Activated CD8-positive, alpha-beta T cell treated with anti-CD3 and anti-CD28 coated beads for 36 hours (primary cell): ENCODE results near the gene PDCL2. TPM values are rescaled to one million over a fixed set of nuclear protein-coding genes. Genes with fewer than 3 reads are reported as not detected.

Experiments
- ATAC-seq: fragments of 200-7000 bp; cut with Tn5 transposase; one replicate; pipeline ENCODE4 v1.10.0; 2021; ENCODE audit warnings: mild to moderate bottlenecking, moderate library complexity
- CTCF ChIA-PET: fragments of 350-600 bp; sonication (Branson Sonifier 250); formaldehyde crosslinking; loops from one replicate; lab custom pipeline; 2021; ENCODE audit warnings: antibody characterized with exemption; lab: Charles Lee
- POLR2A ChIA-PET: fragments of 350-600 bp; sonication (Branson Sonifier 250); formaldehyde crosslinking; loops from one replicate; lab custom pipeline; 2021; ENCODE audit warnings: antibody characterized with exemption; lab: Charles Lee
- DNase-seq: peaks from one replicate; pipeline ENCODE4 v3.0.0-alpha.2; 2020
- H3K27ac Mint-ChIP-seq: one replicate; pipeline ENCODE4 v1.8.0; 2021; ENCODE audit warnings: mild to moderate bottlenecking, mixed read lengths
- H3K27me3 Mint-ChIP-seq: one replicate; pipeline ENCODE4 v1.8.0; 2021; ENCODE audit warnings: mixed read lengths
- H3K36me3 Mint-ChIP-seq: one replicate; pipeline ENCODE4 v1.8.0; 2021; ENCODE audit warnings: low read depth, mixed read lengths
- H3K4me1 Mint-ChIP-seq: one replicate; pipeline ENCODE4 v1.8.0; 2021; ENCODE audit warnings: low read depth, mixed read lengths
- H3K4me3 Mint-ChIP-seq: one replicate; pipeline ENCODE4 v1.8.0; 2021; ENCODE audit warnings: mild to moderate bottlenecking, moderate library complexity, mixed read lengths
- H3K9me3 Mint-ChIP-seq: one replicate; pipeline ENCODE4 v1.8.0; 2021; ENCODE audit warnings: mixed read lengths
- CTCF ChIP-seq: fragments of 200-600 bp; IDR thresholded peaks from one replicate; pipeline ENCODE4 v1.8.0; 2022; ENCODE audit warnings: antibody characterized with exemption, mild to moderate bottlenecking
- intact Hi-C: fragments of 100-400 bp; cut with micrococcal nuclease; formaldehyde crosslinking; loops from one replicate; pipeline ENCODE4 v1.10.0; 2022
- total RNA-seq, 2 experiments: library from RNA; stranded (reverse); gene quantifications; one replicate each; pipeline ENCODE4 v1.2.3, GENCODE V29; 2021

The PDCL2 gene
- total RNA-seq, 2 experiments from 2014 or later: not detected

DNA sequence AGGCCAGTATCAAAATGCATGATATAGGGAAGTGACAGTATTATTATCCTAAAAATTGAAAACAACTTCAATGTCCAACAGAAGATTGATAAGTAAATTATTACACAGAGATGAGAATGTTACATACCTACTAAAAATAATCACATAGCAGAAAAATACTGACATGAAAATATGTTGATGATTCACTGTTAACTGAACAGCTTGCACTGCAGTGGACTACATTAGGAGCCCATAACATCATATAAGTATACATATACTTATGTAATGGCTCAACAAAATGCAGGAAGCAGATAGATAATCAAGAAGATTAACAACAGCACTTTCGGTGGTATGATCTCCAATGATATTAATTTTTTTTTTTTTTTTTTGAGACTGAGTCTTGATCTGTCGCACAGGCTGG is 52.4 kb downstream of the PDCL2 start:
- Mint-ChIP-seq H3K9me3 (no peaks in the 10 kb centered on the region), H3K36me3 (peaks cover 3% of the 10 kb centered on the region), H3K27me3 (no peaks in the 10 kb centered on the region), H3K27ac (no peak overlapping the region), H3K4me3 (no peak overlapping the region), H3K4me1 (peaks cover 46% of the 10 kb centered on the region)
- ATAC-seq (no peak), DNase-seq (no peak)
- ChIA-PET POLR2A (interaction anchor here (0.6 kb wide), 1 partner anchor 124 kb away, joined by 3 read pairs; no protein-coding TSS in a partner anchor), CTCF (interaction anchor here (1.2 kb wide), 1 partner anchor 95 kb away, joined by 4 read pairs; no protein-coding TSS in a partner anchor)
- TF ChIP-seq CTCF: no peak
- intact Hi-C loops: loop anchor here (10.0 kb wide), 1 partner anchor 105 kb away; no protein-coding TSS in a partner anchor

GRCh38 chr4:55538531-55538930 is 53.5 kb downstream of the PDCL2 start:
- ATAC-seq (no peak), DNase-seq (no peak)
- Mint-ChIP-seq H3K4me1 (peaks cover 38% of the 10 kb centered on the region), H3K36me3 (peaks cover 14% of the 10 kb centered on the region), H3K9me3 (peaks cover 6% of the 10 kb centered on the region), H3K4me3 (no peak overlapping the region), H3K27me3 (no peaks in the 10 kb centered on the region), H3K27ac (peak overlapping the region; percentile 25)
- intact Hi-C loops: no loop called here
- CTCF ChIA-PET: interaction anchor here (1.2 kb wide), 3 partner anchors 16 to 354 kb away, joined by 3 to 4 read pairs (median 3); no protein-coding TSS in a partner anchor
- TF ChIP-seq CTCF: no peak
- POLR2A ChIA-PET: no interaction called here

DNA sequence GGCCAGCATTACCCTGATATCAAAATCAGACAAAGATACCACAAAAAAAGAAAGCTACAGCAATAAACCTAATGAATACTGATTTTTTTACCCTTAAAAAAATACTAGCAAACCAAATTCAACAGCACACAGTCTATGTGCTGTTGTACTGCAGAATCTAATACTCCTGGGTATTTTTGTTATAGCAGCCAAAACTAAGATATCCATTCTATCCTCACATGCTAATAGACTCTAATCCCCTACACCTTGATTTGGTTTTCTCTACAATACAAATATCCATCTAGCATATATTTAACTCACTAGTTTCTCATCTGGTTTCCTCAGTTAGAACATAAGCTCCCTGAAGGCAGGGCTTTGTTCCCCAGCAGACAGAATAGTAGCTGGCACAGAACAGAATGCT is 57.7 kb downstream of the PDCL2 start:
- ChIA-PET POLR2A (no interaction called here), CTCF (no interaction called here)
- no peak overlapping the region for H3K27ac Mint-ChIP-seq
- H3K36me3 Mint-ChIP-seq: peaks cover 47% of the 10 kb centered on the region
- peaks cover 25% of the 10 kb centered on the region for H3K4me1 Mint-ChIP-seq
- TF ChIP-seq CTCF: no peak
- intact Hi-C loops: no loop called here
- H3K9me3 Mint-ChIP-seq: peaks cover 27% of the 10 kb centered on the region
- ATAC-seq (no peak), DNase-seq (no peak)
- H3K27me3 Mint-ChIP-seq: no peaks in the 10 kb centered on the region
- no peak overlapping the region for H3K4me3 Mint-ChIP-seq

DNA sequence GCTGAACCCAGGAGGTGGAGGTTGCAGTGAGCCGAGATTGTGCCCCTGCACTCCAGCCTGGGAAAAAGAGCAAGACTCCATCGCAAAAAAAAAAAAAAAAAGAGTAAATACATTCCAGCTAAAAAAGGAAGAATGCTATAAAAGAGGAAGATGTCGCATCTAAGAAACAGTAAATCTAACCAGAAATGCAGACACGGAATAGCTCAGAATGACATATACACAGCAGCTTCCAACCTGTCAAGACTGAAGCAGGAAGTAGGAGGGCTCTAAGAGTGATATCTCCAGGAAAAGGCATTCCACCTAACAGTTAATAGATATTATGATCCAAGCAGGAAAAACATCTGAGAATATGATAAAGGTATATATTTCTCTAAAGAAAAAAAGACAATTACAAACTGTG is 61.4 kb downstream of the PDCL2 start:
- peaks cover 7% of the 10 kb centered on the region for H3K4me1 Mint-ChIP-seq
- intact Hi-C loops: no loop called here
- ATAC-seq (no peak), DNase-seq (no peak)
- CTCF ChIA-PET: interaction anchor here (1.4 kb wide), 1 partner anchor 12 kb away, joined by 4 read pairs; no protein-coding TSS in a partner anchor
- no peaks in the 10 kb centered on the region for H3K27me3 Mint-ChIP-seq
- peaks cover 51% of the 10 kb centered on the region for H3K36me3 Mint-ChIP-seq
- H3K4me3 Mint-ChIP-seq: no peak overlapping the region
- no peak overlapping the region for H3K27ac Mint-ChIP-seq
- H3K9me3 Mint-ChIP-seq: peaks cover 29% of the 10 kb centered on the region
- TF ChIP-seq CTCF: no peak
- POLR2A ChIA-PET: no interaction called here

- no peaks in the 10 kb centered on the region for H3K27me3 Mint-ChIP-seq
- ATAC-seq (no peak), DNase-seq (no peak)
- peaks cover 29% of the 10 kb centered on the region for H3K9me3 Mint-ChIP-seq
- no peak for TF ChIP-seq CTCF
- intact Hi-C loops: no loop called here
- peaks cover 51% of the 10 kb centered on the region for H3K36me3 Mint-ChIP-seq
- CTCF ChIA-PET: interaction anchor here (1.0 to 1.4 kb wide), 2 partner anchors 12 to 24 kb away, joined by 3 to 4 read pairs; no protein-coding TSS in a partner anchor
- POLR2A ChIA-PET: no interaction called here
- no peak overlapping the region for H3K27ac Mint-ChIP-seq
- peaks cover 7% of the 10 kb centered on the region for H3K4me1 Mint-ChIP-seq
- no peak overlapping the region for H3K4me3 Mint-ChIP-seq
Observed at GRCh38 chr4:55530167-55530566, 61.9 kb downstream of the PDCL2 start.
